Pulmonary artery endothelial cell (primary cell): ENCODE measurements around the gene GPR68. TPM values are rescaled to one million over a fixed set of nuclear protein-coding genes. Genes with fewer than 3 reads are reported as not detected.
"Not testable (repeated sequence)": the region's sequence is repeated elsewhere in the genome, so short reads cannot be mapped to it uniquely, and the experiment has no call there.

Source experiments
- DNase-seq: peaks from one replicate; pipeline ENCODE4 v3.0.0-alpha.2; 2011; ENCODE audit warnings: low read depth, low spot score
- total RNA-seq: library from RNA; depleted of rRNA; stranded (reverse); fragments of >200 nt; gene quantifications from 2 replicates; pipeline ENCODE4 v1.2.3, GENCODE V29; 2014

GPR68 gene
- total RNA-seq, 1 donor from 2014 or later = 1.3 TPM

- no peak for DNase-seq
These were observed 8.6 kb upstream of the GPR68 start for GRCh38 chr14:91252871-91253794.

GRCh38 chr14:91250912-91251311 lies 6.4 kb upstream of the GPR68 start:
- no peak for DNase-seq

DNA sequence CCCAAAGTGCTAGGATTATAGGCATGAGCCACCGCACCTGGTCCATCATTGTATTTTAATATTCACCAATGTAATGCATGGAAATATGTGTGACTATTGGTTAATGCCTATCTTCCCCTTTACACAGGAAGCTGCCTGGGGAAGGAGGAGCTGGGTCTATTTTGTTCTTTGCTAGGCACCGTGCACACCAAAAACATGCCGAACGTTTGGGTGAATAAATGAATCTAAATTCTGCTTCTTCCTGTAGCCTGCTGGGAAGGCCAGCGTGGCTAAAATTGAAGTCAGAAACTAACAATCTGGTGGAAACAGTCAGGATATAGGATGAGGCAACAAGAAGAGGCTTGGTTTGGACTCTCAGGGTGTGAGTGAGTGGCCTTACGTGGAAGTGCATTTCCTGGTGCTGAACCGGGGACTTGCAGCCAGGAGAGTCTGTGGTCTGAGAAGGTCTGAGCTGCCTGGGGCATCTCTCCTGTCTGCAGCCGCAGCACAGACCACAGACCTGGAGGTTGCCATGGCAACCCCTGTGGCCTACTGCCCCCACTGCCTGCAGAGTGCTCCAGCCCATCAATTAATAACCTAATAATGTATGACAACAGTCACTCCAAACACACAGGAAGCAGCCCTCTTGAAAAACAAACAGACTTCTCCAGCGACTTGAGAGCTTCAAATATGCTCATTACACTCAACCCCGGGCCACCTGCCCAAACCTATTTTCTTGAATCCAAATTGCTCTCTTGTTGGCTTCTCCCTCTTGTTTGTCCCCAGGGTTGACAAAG lies 5.5 kb upstream of the GPR68 start:
- no peak for DNase-seq

DNA sequence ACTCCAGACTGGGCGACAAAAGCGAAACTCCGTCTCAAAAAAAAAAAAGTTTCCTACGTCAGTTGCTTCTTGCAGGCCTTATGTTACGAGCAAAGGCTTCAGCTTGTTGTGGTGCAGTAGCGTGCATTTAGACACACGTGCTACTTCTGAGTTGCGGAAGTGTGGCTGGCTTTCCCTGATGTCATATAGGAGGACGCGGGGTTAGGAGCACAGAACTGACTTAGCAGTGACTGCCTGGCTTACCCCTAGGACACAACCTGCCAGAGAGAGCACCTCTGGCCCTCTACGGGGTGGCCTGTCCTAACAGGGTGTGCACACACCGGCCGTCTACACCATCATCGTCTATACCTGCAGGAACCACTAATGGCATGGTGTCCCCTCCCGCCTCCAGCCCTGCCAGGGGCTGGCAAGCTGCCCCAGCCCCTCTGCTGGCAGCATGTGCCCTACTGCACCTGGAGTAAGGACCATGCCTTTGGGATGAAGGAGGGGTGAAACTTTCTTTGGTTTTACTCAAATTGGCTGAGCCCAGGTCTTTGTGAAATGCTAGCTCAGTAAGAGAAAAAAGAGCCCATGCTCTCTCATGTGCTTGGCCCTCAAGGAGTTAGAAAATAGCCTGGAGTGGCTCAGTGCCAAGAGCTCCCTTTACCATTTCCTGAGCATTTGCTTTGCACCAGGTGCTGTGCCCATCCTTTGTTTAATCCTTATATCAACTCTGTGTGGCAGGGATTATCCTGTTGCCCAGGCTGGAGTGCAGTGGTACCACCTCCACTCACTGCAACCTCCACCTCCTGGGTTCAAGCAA lies 1.7 kb upstream of the GPR68 start:
- DNase-seq = no peak

DNA sequence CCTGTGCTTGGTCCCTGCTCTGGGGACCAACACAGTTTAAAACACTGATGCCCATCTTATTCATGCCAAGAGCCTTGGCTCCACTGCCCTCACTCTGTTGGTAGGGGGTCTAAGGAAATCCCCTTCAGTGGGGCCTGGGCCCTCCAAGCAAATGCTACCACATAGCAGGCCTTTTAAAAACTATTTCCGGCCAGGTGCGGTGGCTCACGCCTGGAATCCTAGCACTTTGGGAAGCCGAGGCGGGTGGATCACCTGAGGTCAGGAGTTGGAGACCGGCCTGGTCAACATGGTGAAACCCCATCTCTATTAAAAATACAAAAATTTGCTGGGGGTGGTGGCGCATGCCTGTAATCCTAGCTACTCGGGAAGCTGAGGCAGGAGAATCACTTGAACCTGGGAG lies 1.1 kb upstream of the GPR68 start:
- not testable (repeated sequence) for DNase-seq

DNA sequence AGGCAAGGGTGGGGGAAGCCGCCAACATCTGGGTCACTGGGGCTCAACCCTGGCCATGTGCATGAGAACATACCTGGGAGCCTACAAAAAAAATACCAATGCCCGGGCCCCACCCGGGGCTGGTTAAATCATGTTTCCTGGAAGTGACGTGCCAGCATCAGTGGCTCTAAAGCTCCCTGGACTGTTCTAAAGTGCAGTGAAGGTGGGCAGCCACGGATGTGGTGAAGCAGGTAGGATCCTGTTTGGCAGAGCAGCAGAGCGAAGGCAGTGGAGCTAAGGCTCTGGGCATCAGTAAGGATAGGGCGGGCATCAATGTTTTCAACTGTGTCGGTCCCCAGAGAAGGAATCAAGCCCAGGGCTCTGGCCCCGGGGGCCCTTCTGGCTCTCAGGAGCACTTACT lies 525 bp upstream of the GPR68 start:
- no peak for DNase-seq

DNA sequence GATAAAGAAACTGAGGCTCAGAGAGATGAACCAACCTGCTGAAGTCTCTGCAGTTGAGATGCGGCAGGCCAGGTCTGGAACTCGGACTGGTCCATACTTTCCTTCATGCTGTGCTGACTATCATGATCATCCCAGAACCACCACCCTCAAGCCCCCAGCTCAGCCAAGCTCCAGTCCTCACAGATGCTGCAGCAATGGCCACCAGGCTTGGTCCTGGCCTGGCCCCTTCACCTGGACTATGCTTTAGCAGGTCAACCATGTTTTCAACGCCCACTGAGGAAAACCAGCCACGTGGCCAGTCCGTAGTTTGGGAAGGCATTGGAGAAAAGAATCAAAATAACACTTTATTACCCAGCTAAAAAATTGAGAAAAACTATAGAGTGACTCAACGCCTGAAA lies 1.4 kb downstream of the GPR68 start:
- DNase-seq = no peak

- DNase-seq = no peak
These were observed 1.9 kb downstream of the GPR68 start for GRCh38 chr14:91242635-91243034.

DNA sequence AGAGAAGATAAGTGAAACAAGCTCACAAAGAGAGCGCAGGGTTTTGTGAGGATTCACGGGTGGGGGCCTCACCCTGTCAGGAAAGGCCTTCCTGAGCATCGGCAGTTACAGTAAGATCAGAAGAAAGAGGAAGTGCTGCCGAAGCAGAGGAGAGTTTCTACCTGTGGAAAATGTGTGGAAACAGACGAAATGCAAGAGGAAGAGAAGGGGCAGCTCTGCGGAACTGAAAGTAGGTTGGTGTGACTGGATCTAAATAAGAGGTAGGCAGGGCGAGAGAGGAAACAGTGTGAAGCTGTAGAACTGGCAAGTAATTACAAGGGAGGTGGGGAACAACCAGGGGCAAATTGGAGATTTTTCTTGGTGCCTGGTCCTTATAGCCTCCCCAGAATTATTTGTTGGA lies 2.6 kb downstream of the GPR68 start:
- DNase-seq = no peak

GRCh38 chr14:91238661-91239060 lies 5.8 kb downstream of the GPR68 start:
- no peak for DNase-seq

DNA sequence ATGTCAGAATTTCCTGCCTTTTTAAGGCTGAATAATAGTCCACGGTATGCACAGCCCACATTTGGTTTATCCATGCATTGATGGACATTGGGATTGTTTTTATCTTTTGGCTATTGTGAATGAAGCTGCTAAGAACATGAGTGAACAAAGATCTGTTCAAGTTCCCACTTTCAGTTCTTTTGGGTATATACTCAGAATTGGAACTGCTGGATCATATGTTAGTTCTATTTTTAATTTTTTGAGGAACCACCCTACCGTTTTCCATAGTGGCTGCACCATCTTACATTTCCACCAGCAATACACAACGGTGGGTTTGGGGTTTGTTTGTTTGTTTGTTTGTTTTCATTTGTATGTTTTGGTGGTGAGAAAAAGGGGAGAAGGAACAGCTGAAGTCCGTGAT lies 6.4 kb downstream of the GPR68 start:
- no peak for DNase-seq

- no peak for DNase-seq
These were observed 7.3 kb downstream of the GPR68 start for GRCh38 chr14:91237219-91237618.

DNA sequence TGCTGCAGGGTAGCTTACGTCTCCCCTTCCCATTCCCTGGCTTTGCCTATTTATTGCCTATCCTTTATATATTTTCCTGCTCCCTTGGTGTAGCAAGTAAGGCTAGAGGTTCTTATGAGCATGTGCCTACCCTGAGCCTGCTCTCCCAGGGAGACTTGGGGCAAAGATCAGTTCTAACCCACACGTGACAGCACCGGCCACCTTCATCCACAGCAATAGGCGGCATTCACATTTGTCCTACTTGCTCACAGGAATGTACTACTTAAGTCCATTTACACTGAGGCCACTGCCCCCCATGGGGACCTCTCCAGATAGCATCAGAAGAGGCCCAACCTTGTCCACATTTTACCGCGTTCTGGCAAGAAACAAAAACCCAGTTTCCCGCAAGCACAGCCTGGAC lies 8.7 kb downstream of the GPR68 start:
- no peak for DNase-seq

- DNase-seq = no peak
These were observed 9.8 kb downstream of the GPR68 start for GRCh38 chr14:91234791-91235114.

DNA sequence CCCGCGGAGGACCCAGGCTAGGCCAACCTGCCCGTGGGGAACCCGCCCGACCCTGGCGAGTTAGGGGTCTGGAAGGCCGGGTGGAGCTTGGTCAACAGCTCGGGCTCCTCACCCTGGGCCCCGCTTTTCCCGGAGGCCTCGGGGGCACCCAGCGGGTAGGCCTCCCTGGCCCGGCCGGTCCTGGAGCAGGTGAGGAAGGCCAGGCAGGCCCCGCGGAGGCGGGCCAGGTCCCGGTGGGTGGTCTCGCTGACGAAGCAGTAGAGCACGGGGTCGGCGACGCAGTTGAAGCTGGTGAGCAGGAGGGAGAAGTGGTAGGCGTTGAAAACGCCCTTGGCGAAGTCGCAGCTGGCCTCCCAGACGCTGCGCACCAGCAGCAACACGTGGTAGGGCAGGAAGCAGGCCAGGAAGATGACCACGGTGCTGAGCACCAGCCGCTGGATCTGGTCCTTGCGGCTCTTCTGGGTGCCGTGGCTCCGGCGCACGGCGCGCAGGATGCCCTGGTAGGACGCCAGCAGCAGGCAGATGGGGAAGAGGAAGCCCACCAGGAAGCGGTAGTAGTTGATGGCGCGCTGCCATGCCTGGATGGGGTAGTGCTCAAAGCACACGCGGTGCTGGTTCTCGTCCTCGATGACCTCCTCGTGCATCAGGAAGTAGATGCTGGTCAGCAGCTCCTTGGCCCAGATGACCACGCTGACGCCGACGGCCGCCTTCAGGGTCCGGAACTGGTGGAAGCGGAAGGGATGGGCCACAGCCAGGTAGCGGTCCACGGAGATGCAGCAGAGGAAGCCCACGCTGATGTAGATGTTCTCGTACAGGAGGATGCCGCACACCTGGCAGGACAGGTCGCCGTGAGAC lies 10.3 kb downstream of the GPR68 start:
- no peak for DNase-seq

DNA sequence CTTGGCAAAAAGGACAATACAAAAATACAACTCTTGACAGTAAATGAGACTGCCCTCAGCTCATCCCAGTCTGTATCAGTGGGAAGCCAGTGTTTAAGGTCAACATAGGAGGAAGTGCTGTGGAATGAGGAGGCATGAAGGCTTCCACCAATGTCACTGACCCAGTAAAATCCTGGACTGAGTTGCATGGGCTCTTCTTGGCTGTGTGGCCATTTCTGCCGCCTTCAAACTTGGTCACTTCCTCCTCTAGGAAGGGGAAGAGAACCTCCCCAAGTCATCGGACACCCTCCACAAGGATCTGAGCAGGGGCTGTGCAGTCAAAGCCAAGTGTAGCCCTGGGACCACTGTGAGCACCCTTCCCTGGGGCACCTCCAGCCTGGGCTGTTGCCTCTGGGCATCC lies 11.9 kb downstream of the GPR68 start:
- no peak for DNase-seq

DNA sequence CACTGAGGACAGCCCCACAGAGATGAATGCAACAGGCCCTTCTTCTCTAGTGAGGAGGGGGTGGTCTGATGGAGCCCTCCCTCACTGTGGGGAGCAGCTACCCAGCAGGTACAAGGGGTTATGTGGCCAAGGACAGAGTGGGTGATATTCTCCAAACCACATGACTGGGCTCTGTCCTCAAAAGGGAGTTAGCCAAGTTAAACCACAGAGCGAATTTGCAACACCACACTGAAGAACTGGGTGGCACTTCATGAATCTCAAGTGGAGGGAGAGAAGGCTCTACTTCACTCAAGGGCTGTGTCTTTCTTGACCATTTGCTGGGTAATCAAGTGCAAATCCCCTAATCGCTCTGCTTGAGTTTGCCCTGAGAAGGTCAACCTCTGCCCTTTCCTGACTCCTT lies 12.5 kb downstream of the GPR68 start:
- DNase-seq = no peak

DNA sequence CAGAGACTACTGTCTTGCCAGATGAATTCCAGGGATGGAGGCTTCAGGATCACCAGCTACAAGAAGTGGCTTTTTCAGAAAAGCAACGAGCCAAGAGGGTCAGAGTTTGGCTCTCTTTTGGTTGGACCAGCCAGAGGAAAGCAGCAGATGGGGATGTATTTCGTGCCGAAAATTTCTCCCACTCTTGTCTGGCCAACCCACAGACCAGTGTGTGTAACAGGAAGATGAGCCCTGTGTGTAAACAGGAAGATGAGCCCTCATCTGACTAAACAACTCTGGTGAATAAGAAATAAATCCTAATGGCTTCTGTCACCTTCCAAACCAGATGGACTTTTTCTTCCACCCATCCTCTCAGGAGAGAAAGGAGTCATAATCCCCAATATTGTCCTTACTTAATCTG lies 13.1 kb downstream of the GPR68 start:
- no peak for DNase-seq

DNA sequence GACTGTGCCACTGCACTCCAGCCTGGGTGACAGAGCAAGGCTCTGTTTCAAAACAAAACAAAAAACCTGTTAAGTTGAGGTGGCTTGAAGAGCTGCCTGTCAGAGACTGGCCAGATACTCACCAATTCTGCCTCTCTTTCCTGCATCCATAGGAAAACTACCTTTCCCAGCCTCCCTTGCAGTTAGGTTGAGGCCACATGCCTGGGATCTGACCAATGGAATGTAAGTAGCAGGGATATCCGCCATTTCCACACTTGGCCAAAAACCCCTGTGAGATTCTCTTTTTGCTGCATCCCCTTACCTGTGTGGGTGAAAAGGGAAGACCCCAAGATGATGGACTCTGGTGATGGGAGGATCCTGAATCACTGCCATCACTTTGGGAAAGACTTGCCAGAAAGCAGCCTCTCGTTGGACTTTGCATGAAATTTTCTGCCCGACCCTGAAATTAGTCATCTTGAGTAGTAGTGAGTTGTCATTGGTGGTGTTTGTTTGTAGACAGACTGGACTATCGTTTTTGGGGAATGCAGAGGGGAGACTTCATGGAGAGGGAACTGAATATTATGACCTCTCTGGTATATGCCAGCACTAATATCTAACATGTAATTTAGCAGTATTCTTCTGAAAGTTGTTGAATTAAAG lies 14.0 kb downstream of the GPR68 start:
- no peak for DNase-seq

- no peak for DNase-seq
These were observed 14.7 kb downstream of the GPR68 start for GRCh38 chr14:91229743-91230200.

- no peak for DNase-seq
These were observed 15.5 kb downstream of the GPR68 start for GRCh38 chr14:91229005-91229382.
